ENCODE results near the gene MAP4K1. TPM values are rescaled to one million over a fixed set of nuclear protein-coding genes. Genes with fewer than 3 reads are reported as not detected.

MAP4K1 gene
- total and polyA plus RNA-seq, 2 of the 13 experiments (the other 11 are each of a cell fraction or from before 2014, with no cell fraction given), result 0.24 to 0.89 TPM

GRCh38 chr19:38618590-38619360 lies 1.0 kb upstream of the MAP4K1 start, which contains the start of gene EIF3K (continued):
- TF ChIP-seq AFF4 (CRISPR knock-in tag; IDR thresholded peaks at IDR 0.05) (no peak), MBD4 (IDR thresholded peaks at IDR 0.05; ENCODE audit: borderline replicate concordance, low read length) (no peak), NRL (CRISPR knock-in tag; IDR thresholded peaks at IDR 0.05; ENCODE audit: borderline replicate concordance) (no peak), HOXA9 (CRISPR knock-in tag; IDR thresholded peaks at IDR 0.05; ENCODE audit: borderline replicate concordance) (no peak), ATRX (CRISPR knock-in tag; IDR thresholded peaks at IDR 0.05; ENCODE audit: borderline replicate concordance) (no peak), ZNF431 (CRISPR knock-in tag; IDR thresholded peaks at IDR 0.05; ENCODE audit: borderline replicate concordance, low read depth) (no peak), HNF1A (IDR thresholded peaks at IDR 0.05; ENCODE audit: low read depth) (no peak), HNF1A (CRISPR knock-in tag; IDR thresholded peaks at IDR 0.05; ENCODE audit: borderline replicate concordance) (no peak), SSRP1 (CRISPR knock-in tag; IDR thresholded peaks at IDR 0.05) (no peak), ZNF101 (CRISPR knock-in tag; IDR thresholded peaks at IDR 0.05; ENCODE audit: borderline replicate concordance, low read depth) (no peak), RFXAP (CRISPR knock-in tag; IDR thresholded peaks at IDR 0.05; ENCODE audit: borderline replicate concordance) (no peak), ZNF160 (CRISPR knock-in tag; IDR thresholded peaks at IDR 0.05) (no peak), BATF2 (CRISPR knock-in tag; IDR thresholded peaks at IDR 0.05) (no peak)
- TF ChIP-seq, protein P1, sequence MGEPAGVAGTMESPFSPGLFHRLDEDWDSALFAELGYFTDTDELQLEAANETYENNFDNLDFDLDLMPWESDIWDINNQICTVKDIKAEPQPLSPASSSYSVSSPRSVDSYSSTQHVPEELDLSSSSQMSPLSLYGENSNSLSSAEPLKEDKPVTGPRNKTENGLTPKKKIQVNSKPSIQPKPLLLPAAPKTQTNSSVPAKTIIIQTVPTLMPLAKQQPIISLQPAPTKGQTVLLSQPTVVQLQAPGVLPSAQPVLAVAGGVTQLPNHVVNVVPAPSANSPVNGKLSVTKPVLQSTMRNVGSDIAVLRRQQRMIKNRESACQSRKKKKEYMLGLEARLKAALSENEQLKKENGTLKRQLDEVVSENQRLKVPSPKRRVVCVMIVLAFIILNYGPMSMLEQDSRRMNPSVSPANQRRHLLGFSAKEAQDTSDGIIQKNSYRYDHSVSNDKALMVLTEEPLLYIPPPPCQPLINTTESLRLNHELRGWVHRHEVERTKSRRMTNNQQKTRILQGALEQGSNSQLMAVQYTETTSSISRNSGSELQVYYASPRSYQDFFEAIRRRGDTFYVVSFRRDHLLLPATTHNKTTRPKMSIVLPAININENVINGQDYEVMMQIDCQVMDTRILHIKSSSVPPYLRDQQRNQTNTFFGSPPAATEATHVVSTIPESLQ (CRISPR knock-in tag; conservative IDR thresholded peaks at IDR 0.05), result no peak
- TF ChIP-seq, protein P2, sequence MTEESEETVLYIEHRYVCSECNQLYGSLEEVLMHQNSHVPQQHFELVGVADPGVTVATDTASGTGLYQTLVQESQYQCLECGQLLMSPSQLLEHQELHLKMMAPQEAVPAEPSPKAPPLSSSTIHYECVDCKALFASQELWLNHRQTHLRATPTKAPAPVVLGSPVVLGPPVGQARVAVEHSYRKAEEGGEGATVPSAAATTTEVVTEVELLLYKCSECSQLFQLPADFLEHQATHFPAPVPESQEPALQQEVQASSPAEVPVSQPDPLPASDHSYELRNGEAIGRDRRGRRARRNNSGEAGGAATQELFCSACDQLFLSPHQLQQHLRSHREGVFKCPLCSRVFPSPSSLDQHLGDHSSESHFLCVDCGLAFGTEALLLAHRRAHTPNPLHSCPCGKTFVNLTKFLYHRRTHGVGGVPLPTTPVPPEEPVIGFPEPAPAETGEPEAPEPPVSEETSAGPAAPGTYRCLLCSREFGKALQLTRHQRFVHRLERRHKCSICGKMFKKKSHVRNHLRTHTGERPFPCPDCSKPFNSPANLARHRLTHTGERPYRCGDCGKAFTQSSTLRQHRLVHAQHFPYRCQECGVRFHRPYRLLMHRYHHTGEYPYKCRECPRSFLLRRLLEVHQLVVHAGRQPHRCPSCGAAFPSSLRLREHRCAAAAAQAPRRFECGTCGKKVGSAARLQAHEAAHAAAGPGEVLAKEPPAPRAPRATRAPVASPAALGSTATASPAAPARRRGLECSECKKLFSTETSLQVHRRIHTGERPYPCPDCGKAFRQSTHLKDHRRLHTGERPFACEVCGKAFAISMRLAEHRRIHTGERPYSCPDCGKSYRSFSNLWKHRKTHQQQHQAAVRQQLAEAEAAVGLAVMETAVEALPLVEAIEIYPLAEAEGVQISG (CRISPR knock-in tag; IDR thresholded peaks at IDR 0.05), result peak; percentile 89

Measured in HepG2 (cell line).